ENCODE data around the gene PRR33. TPM values are rescaled to one million over a fixed set of nuclear protein-coding genes. Genes with fewer than 3 reads are reported as not detected.
"Not testable (repeated sequence)": the region's sequence is repeated elsewhere in the genome, so short reads cannot be mapped to it uniquely, and the experiment has no call there.

Gene PRR33
- total and polyA plus RNA-seq, 2 donors (not counting 3 experiments of a cell fraction or from before 2014, with no cell fraction given): not detected

- Histone ChIP-seq H3K9me3 (replicated peaks; ENCODE audit: control insufficient read depth, insufficient read depth, low read length) (no peaks in the 10 kb centered on the region), H3K9me1 (replicated peaks; ENCODE audit: control insufficient read depth, extremely low read depth, insufficient read depth, low read length) (no peaks in the 10 kb centered on the region), H3K36me3 (ENCODE audit: control insufficient read depth in 2 of 2, extremely low read depth in 1 of 2, insufficient read depth in 2 of 2, low read length in 2 of 2) (no peaks in the 10 kb centered on the region), H4K20me1 (replicated peaks; ENCODE audit: control insufficient read depth, extremely low read depth, insufficient read depth, low read length) (no peaks in the 10 kb centered on the region), H3K4me3 (replicated peaks in 1 of 3; ENCODE audit: insufficient read depth in 1 of 3, low read depth in 1 of 3, low read length in 3 of 3) (no peak overlapping the region), H3K27ac (ENCODE audit: insufficient read depth, low read depth, low read length) (no peak overlapping the region), H3K79me2 (ENCODE audit: control insufficient read depth, insufficient read depth, low read length) (no peaks in the 10 kb centered on the region), H3K4me1 (ENCODE audit: control insufficient read depth, extremely low read depth, insufficient read depth, low read length) (no peaks in the 10 kb centered on the region), H2AFZ (ENCODE audit: low read depth, low read length) (no peak overlapping the region), H3K4me2 (ENCODE audit: insufficient read depth, low read length) (no peak overlapping the region), H3K27me3 (ENCODE audit: control insufficient read depth in 2 of 2, insufficient read depth in 2 of 2, low read length in 2 of 2) (no peaks in the 10 kb centered on the region), H3K9ac (replicated peaks; ENCODE audit: extremely low read depth, insufficient read depth, low read length) (no peak overlapping the region)
- DNase-seq (ENCODE audit: low read depth, low spot score) (no peak), FAIRE-seq (no peak)
- no TSS peak for BruUV-seq (replicated peaks)
- dilution Hi-C loops (cut with MboI; ENCODE audit: extremely low pct_ligation_motif_present, low sequenced_read_pairs): no loop called here
- ChIA-PET POLR2A (no interaction called here), CTCF (interaction anchor here (1.1 kb wide), 1 partner anchor 264 kb away, joined by 3 read pairs; no protein-coding TSS in a partner anchor)
- intact Hi-C loops (cut with micrococcal nuclease): no loop called here
- TF ChIP-seq JUN (IDR thresholded peaks at IDR 0.05; ENCODE audit: borderline replicate concordance, insufficient read depth, insufficient read length, low read depth) (no peak), GATA2 (IDR thresholded peaks at IDR 0.05; ENCODE audit: insufficient read depth, insufficient read length, low read depth, low read length) (no peak), MAX (IDR thresholded peaks at IDR 0.05; ENCODE audit: insufficient read depth, insufficient read length) (no peak), MYC (IDR thresholded peaks at IDR 0.05; ENCODE audit: low read depth, low read length) (no peak), POLR2A (IDR thresholded peaks at IDR 0.05; ENCODE audit: low read depth, low read length) (no peak), FOS (IDR thresholded peaks at IDR 0.05; ENCODE audit: borderline replicate concordance, insufficient read depth, low read length) (no peak), EZH2 (IDR thresholded peaks at IDR 0.05; ENCODE audit: borderline replicate concordance, low read depth, low read length, severe bottlenecking) (no peak), POLR2AphosphoS5 (IDR thresholded peaks at IDR 0.05; ENCODE audit: insufficient read depth, low read depth, low read length) (no peak), CTCF (IDR thresholded peaks at IDR 0.05; ENCODE audit: extremely low read depth in 1 of 2, insufficient read depth in 1 of 2, low read depth in 1 of 2, low read length in 2 of 2) (no peak)
These were observed 4.0 kb downstream of the PRR33 start for GRCh38 chr11:1887451-1888346.

GRCh38 chr11:1886551-1886950, 5.1 kb downstream of the PRR33 start:
- H3K27ac ChIP-seq (ENCODE audit: insufficient read depth, low read depth, low read length); BruUV-seq (replicated peaks); DNase-seq (ENCODE audit: low read depth, low spot score); H3K4me3 ChIP-seq (replicated peaks in 1 of 3; ENCODE audit: insufficient read depth in 1 of 3, low read depth in 1 of 3, low read length in 3 of 3); dilution Hi-C loops (cut with MboI; ENCODE audit: extremely low pct_ligation_motif_present, low sequenced_read_pairs); H2AFZ ChIP-seq (ENCODE audit: low read depth, low read length); H3K36me3 ChIP-seq (ENCODE audit: control insufficient read depth in 2 of 2, extremely low read depth in 1 of 2, insufficient read depth in 2 of 2, low read length in 2 of 2); H3K4me1 ChIP-seq (ENCODE audit: control insufficient read depth, extremely low read depth, insufficient read depth, low read length); H3K79me2 ChIP-seq (ENCODE audit: control insufficient read depth, insufficient read depth, low read length); FAIRE-seq; POLR2A ChIA-PET; CTCF ChIA-PET; H3K9me1 ChIP-seq (replicated peaks; ENCODE audit: control insufficient read depth, extremely low read depth, insufficient read depth, low read length); H3K27me3 ChIP-seq (ENCODE audit: control insufficient read depth in 2 of 2, insufficient read depth in 2 of 2, low read length in 2 of 2); intact Hi-C loops (cut with micrococcal nuclease); H3K4me2 ChIP-seq (ENCODE audit: insufficient read depth, low read length); H3K9me3 ChIP-seq (replicated peaks; ENCODE audit: control insufficient read depth, insufficient read depth, low read length); H4K20me1 ChIP-seq (replicated peaks; ENCODE audit: control insufficient read depth, extremely low read depth, insufficient read depth, low read length); H3K9ac ChIP-seq (replicated peaks; ENCODE audit: extremely low read depth, insufficient read depth, low read length): not testable (repeated sequence)
